Adipocyte (in vitro differentiated cells): ENCODE data around the gene FHAD1.

Experiments used
- DNase-seq: peaks from one replicate; pipeline ENCODE4 v3.0.0-alpha.2; 2015; ENCODE audit warnings: low read depth
- H3K27me3 ChIP-seq: replicated peaks from 2 replicates; pipeline ENCODE4 v1.7.0; 2013; ENCODE audit warnings: mild to moderate bottlenecking, low read length, moderate library complexity; ENCODE audit not compliant: control insufficient read depth, insufficient read depth
- H3K36me3 ChIP-seq: 2 replicates; pipeline ENCODE4 v1.7.0; 2013; ENCODE audit warnings: low read length, mild to moderate bottlenecking, moderate library complexity; ENCODE audit not compliant: control insufficient read depth, insufficient read depth, severe bottlenecking
- H3K4me1 ChIP-seq: 2 replicates; pipeline ENCODE4 v1.7.0; 2013; ENCODE audit warnings: mild to moderate bottlenecking, low read length, moderate library complexity; ENCODE audit not compliant: control insufficient read depth, insufficient read depth
- H3K4me3 ChIP-seq: 2 replicates; pipeline ENCODE4 v1.7.0; 2013; ENCODE audit warnings: mild to moderate bottlenecking, low read length, moderate library complexity
- H3K9ac ChIP-seq: 2 replicates; pipeline ENCODE4 v1.7.0; 2013; ENCODE audit warnings: mild to moderate bottlenecking, low read length, moderate library complexity
- H3K9me3 ChIP-seq: 2 replicates; pipeline ENCODE4 v1.7.0; 2013; ENCODE audit warnings: mild to moderate bottlenecking, low read length, moderate library complexity; ENCODE audit not compliant: control insufficient read depth

The FHAD1 gene

DNA sequence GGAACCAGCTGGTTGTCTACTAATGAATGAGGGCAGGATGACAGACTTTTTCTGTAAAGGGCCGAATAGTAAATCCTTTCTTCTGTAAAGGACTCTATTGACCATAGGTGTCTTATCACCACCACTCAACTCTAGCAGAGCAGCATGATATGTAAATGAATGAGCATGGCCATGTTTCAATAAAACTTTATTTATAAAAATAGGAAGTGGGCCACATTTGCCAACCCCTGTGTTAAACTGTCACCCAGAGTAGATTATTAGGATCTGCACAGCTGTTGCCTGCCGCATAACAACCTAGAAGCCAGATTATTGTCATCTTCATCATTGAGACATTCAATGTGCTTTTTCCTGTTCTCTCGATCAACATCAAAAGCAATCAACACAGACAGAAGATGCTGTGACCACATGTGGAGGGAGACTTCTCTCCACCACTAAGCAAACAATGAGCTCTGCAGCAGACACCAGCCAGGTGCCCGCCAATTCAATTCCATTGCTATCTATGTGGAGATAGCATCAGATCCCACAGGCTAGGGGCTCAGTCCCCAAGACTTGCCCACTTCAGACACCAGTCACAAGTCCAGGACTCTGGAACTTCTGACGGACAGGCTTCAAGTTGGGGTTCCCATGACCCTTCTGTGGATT, 155.9 kb downstream of the FHAD1 start:
- Histone ChIP-seq H3K36me3 (no peaks in the 10 kb centered on the region), H3K4me3 (no peak overlapping the region), H3K9me3 (peaks cover 13% of the 10 kb centered on the region), H3K9ac (no peak overlapping the region), H3K4me1 (peaks cover 15% of the 10 kb centered on the region), H3K27me3 (no peaks in the 10 kb centered on the region)
- no peak for DNase-seq

DNA sequence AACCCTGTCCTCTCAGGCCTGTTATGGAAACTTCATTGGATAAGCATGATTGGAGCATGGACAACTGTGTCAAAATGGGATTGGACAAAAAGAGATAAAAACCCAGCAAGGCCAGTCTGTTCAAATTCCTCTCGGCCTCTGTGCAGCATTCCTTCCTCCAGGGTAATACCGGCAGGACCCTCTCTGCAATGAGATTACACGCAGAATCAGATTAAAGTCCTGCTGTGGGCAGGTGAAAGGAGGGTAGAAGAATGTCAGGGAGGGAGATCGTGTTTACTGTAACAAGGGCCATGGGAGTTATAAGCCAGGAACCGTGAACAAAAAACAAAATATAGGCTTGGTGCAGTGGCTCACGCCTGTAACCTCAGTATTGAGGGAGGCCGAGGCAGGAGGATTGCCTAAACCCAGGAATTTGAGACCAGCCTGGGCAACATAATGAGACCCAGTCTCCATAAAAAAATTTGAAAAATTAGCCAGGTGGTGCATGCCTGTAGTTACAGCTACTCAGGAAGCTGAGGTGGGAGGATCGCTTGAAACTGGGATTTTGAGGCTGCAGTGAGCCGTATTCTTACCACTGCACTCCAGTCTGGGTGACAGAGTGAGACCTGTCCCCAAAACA, 157.0 kb downstream of the FHAD1 start:
- DNase-seq = no peak
- Histone ChIP-seq H3K4me1 (peaks cover 16% of the 10 kb centered on the region), H3K4me3 (no peak overlapping the region), H3K9me3 (peaks cover 13% of the 10 kb centered on the region), H3K36me3 (no peaks in the 10 kb centered on the region), H3K9ac (no peak overlapping the region), H3K27me3 (no peaks in the 10 kb centered on the region)

GRCh38 chr1:15405106-15405850, 158.3 kb downstream of the FHAD1 start:
- no peak overlapping the region for H3K4me3 ChIP-seq
- no peaks in the 10 kb centered on the region for H3K36me3 ChIP-seq
- H3K4me1 ChIP-seq = peaks cover 19% of the 10 kb centered on the region
- H3K27me3 ChIP-seq = no peaks in the 10 kb centered on the region
- H3K9me3 ChIP-seq = peaks cover 4% of the 10 kb centered on the region
- H3K9ac ChIP-seq = no peak overlapping the region
- DNase-seq = no peak

DNA sequence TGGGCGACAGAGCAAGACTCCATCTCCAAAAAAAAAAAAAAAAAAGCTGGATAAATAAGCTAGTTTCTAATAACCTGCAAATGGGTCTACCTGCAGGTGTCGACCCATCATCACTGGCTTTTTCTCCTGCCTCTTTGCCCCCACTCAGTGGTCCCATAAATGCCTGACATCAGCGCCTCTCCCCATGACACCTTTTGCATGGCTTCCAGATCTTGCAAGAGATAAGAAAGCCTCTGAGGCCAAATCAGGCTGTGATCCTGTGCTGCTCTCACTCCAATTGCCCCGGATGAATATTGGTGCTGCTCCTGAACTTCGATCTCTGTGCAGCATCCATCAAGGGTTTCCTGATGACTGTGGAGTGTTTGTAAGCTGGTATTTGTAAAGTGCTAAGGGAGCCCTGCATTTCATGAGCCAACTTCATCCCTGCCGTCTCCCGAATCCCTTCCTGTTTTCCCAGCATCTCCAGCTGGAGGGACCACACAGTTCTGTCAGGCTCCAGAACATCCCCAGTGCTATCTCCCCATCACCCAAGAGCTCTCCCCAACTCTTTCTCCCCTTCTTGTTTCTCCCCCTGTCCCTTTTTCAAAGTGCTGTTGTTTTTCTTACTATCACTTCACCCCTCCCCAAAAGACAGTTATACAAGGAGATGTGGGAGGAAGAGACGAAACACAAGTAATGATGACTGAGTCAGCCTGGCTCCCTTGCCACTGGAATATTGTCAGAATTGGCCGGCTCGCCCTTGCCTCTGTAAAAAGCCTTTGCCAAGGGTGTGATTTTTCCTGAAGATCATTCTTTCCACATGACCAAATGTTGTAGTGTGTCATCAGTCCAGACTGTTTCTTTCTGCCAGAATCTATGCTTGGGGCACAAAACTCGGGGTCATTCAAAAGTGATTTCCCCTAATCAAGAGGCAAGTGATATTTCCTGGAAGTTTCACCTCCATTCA, 159.9 kb downstream of the FHAD1 start:
- Histone ChIP-seq H3K9me3 (no peaks in the 10 kb centered on the region), H3K9ac (no peak overlapping the region), H3K27me3 (no peaks in the 10 kb centered on the region), H3K36me3 (no peaks in the 10 kb centered on the region), H3K4me3 (peak overlapping the region; percentile 20), H3K4me1 (peaks cover 30% of the 10 kb centered on the region)
- DNase-seq = peak; percentile 88

DNA sequence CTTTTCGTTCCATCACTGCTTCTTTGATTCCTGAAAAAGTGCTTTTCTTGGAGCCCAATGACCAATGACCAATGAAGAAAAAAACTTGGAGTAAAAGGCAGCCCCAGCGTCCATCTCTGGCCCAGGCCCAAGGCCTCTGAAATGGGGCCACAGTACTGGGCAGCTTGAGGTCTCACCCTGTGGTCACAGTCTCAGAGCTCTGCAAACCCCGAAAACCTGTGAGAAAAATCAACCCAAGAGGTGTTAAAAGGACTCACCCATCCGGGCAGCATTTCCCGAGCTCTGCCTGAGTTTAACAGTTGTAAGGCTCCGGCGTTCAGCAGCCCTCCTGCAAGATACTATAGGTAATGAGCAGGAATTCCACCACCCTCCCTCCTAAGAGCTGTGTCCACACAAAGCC, 160.6 kb downstream of the FHAD1 start:
- no peaks in the 10 kb centered on the region for H3K36me3 ChIP-seq

DNA sequence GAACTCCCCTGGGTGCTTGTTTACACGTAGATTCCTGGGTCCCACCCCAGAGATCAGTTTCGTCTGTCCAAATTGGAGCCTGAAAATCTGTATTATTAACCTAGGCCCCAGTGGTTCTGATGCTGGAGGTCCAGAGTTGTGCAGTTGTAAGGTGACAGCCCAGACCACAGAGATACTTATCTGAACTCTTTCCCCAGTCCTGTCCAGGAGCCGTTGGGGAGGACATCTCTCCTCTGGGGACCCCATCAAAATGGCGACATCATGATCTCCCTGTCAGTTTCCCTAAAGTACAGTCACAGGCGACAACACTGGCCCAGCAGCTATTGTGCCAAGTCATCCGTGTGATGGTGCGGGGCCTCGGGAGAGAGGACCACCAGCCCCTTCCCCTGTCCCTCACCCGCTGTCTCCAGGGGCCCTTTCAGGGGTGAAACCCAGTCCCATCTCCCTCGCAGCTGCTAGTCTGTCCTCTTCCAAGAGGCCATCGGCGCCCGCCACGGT, 161.9 kb downstream of the FHAD1 start:
- Histone ChIP-seq H3K4me3 (peak overlapping the region; percentile 85), H3K4me1 (peaks cover 32% of the 10 kb centered on the region), H3K9me3 (no peaks in the 10 kb centered on the region), H3K36me3 (no peaks in the 10 kb centered on the region), H3K27me3 (no peaks in the 10 kb centered on the region), H3K9ac (peak overlapping the region; percentile 86)
- DNase-seq = no peak

More for the DNA sequence above, 160.6 kb downstream of the FHAD1 start:
- H3K9me3 ChIP-seq = no peaks in the 10 kb centered on the region
- no peak for DNase-seq
- no peaks in the 10 kb centered on the region for H3K27me3 ChIP-seq
- H3K4me3 ChIP-seq = peak overlapping the region; percentile 20
- peaks cover 32% of the 10 kb centered on the region for H3K4me1 ChIP-seq
- H3K9ac ChIP-seq = no peak overlapping the region

DNA sequence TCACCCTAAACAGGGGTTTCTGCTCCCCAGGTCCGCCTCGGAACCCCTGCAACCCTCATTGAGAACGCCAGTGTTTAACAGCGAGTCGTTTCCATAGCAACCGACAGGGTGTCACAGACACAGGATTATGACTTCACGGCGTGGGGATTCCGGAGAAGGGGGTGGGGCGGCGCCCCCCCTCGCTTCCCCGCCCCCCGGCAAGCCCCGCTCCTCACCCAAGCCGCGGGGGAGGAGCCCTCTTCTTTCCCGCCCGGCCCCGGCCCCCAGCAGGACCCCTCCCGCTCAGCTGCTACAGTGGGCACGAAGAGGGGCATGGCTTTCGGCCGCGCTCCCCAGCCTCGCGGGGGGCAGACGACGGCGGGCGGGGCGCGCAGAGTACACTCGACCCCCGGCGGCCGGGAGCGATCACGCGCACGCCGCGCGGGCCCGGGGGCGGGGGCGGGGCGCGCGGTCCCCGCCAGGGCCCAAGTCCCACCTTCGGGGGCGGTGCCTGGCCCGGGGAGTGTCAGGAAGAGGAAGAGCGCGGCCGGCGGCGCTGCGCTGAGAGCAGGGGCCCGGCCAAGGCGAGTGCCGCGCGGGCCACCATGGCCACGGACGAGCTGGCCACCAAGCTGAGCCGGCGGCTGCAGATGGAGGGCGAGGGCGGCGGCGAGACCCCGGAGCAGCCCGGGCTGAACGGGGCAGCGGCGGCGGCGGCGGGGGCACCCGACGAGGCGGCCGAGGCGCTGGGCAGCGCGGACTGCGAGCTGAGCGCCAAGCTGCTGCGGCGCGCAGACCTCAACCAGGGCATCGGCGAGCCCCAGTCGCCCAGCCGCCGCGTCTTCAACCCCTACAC, 162.6 kb downstream of the FHAD1 start, which contains the start of gene EFHD2:
TSS of gene EFHD2 (plus strand) at position 501 of the 835 bp plus-strand sequence. CDS start at position 585, 84 bp downstream.
- H3K4me3 ChIP-seq = peak within 1 kb of the TSS; percentile 85
- H3K4me1 ChIP-seq = peaks cover 32% of the 10 kb centered on the region
- no peaks in the 10 kb centered on the region for H3K36me3 ChIP-seq
- H3K9me3 ChIP-seq = no peaks in the 10 kb centered on the region
- H3K27me3 ChIP-seq = no peaks in the 10 kb centered on the region
- H3K9ac ChIP-seq = peak within 1 kb of the TSS; percentile 86
- peak; percentile 89 for DNase-seq

DNA sequence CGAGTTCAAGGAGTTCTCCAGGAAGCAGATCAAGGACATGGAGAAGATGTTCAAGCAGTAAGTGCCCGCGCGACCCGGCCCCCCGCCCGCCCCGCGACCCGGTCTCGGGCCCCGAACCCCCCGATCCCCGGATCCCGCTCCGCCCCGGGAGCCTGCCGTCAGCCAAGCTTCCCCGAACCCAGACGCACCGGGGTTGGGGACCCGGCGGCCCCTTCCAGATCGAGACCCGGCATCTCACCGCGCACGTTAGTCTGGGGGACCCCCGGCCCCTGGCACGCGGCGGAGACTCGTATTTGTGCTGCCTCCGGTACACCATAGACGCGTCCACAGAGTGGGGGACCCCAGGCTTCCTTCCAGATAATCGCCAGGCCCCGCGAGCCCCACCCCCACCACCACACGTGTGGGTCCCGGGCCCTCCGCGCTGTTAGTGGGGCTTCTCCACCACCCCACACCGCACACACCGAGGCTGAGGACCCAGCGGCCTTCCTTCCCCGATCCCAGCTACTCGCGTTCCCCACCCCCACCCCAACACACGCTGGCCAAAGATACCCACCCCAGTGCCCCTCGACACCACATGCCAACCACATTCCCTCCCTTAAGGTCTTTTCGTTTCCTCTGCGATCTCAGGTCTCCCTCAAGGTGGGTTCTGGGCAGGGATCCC, 163.3 kb downstream of the FHAD1 start:
- DNase-seq = peak; percentile 44
- Histone ChIP-seq H3K9me3 (no peaks in the 10 kb centered on the region), H3K9ac (peak overlapping the region; percentile 86), H3K4me1 (peaks cover 32% of the 10 kb centered on the region), H3K27me3 (no peaks in the 10 kb centered on the region), H3K36me3 (no peaks in the 10 kb centered on the region), H3K4me3 (peak overlapping the region; percentile 85)

DNA sequence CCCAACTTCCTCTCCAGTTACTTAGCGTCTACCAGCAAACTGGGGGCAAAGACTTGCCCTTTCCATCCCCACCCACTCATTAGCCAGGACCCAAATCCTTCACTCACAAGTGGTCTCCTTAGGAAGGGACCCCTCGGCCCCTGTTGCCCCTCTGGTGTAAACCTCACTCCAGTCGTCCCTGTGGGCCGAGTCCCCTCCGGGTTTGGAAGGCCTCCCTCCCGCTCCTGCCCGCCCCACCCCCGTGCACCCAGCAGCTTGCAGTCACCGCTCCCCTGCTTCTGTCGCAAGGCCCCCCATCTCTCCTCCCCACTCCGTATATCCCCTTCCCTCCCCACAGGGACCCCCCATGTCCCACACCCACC, 163.8 kb downstream of the FHAD1 start:
- no peaks in the 10 kb centered on the region for H3K9me3 ChIP-seq
- peak overlapping the region; percentile 85 for H3K4me3 ChIP-seq
- H3K4me1 ChIP-seq = peaks cover 32% of the 10 kb centered on the region
- peak overlapping the region; percentile 86 for H3K9ac ChIP-seq
- no peaks in the 10 kb centered on the region for H3K36me3 ChIP-seq
- no peak for DNase-seq
- no peaks in the 10 kb centered on the region for H3K27me3 ChIP-seq
